ENCODE results near the gene TMEM242. TPM values are rescaled to one million over a fixed set of nuclear protein-coding genes. Genes with fewer than 3 reads are reported as not detected.
"Not testable (repeated sequence)": the region's sequence is repeated elsewhere in the genome, so short reads cannot be mapped to it uniquely, and the experiment has no call there.

TMEM242 gene
- total RNA-seq, 1 experiment from 2014 or later: 8.7 TPM

- DNase-seq (ENCODE audit: low spot score) (no peak), ATAC-seq (no peak)
- peaks cover 42% of the 10 kb centered on the region for H3K36me3 Mint-ChIP-seq
- H3K4me1 Mint-ChIP-seq: peaks cover 2% of the 10 kb centered on the region; the same call in 1 of the 2 replicates
- ChIA-PET CTCF (no interaction called here), POLR2A (no interaction called here)
- H3K27me3 Mint-ChIP-seq (ENCODE audit: low read depth): no peaks in the 10 kb centered on the region
- no peaks in the 10 kb centered on the region for H3K9me3 Mint-ChIP-seq
- TF ChIP-seq ZNF219 (CRISPR knock-in tag; IDR thresholded peaks at IDR 0.05; ENCODE audit: borderline replicate concordance) (no peak), FOXP1 (CRISPR knock-in tag; IDR thresholded peaks at IDR 0.05; ENCODE audit: borderline replicate concordance) (no peak), TCF7 (CRISPR knock-in tag; IDR thresholded peaks at IDR 0.05; ENCODE audit: low read depth) (no peak)
- no peak overlapping the region for H3K27ac Mint-ChIP-seq
- no peak overlapping the region for H3K4me3 Mint-ChIP-seq
These were observed 10.6 kb downstream of the TMEM242 start for GRCh38 chr6:157312757-157313156.

DNA sequence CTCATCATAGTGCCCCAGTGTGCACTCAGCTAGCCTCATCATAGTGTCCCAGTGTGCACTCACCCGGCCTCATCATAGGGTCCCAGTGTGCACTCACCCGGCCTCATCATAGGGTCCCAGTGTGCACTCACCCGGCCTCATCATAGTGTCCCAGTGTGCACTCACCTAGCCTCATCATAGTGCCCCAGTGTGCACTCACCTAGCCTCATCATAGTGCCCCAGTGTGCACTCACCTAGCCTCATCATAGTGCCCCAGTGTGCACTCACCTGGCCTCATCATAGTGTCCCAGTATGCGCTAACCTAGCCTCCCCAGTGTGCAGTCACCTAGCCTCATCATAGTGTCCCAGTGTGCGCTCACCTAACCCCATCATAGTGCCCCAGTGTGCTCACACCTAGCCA, 12.6 kb downstream of the TMEM242 start:
- H3K4me3 Mint-ChIP-seq; CTCF ChIA-PET; DNase-seq (ENCODE audit: low spot score): not testable (repeated sequence)

GRCh38 chr6:157307661-157308060, 15.7 kb downstream of the TMEM242 start:
- ATAC-seq (no peak), DNase-seq (ENCODE audit: low spot score) (no peak)
- Mint-ChIP-seq H3K4me3 (no peak overlapping the region), H3K27ac (no peak overlapping the region), H3K4me1 (peaks cover 2% of the 10 kb centered on the region; the same call in 1 of the 2 replicates), H3K9me3 (no peaks in the 10 kb centered on the region), H3K27me3 (ENCODE audit: low read depth) (no peaks in the 10 kb centered on the region), H3K36me3 (peaks cover 17% of the 10 kb centered on the region)
- no peak for TF ChIP-seq NFE2L1 (CRISPR knock-in tag; IDR thresholded peaks at IDR 0.05)
- no peak for TF ChIP-seq NR1H2 (CRISPR knock-in tag; IDR thresholded peaks at IDR 0.05)
- no peak for TF ChIP-seq FOXK1 (CRISPR knock-in tag; IDR thresholded peaks at IDR 0.05)
- no peak for TF ChIP-seq ZNF317 (CRISPR knock-in tag; IDR thresholded peaks at IDR 0.05; ENCODE audit: borderline replicate concordance, low read depth)
- TF ChIP-seq NFYB (CRISPR knock-in tag; conservative IDR thresholded peaks at IDR 0.05; ENCODE audit: low read depth): no peak
- TF ChIP-seq NR2C2 (CRISPR knock-in tag; IDR thresholded peaks at IDR 0.05): no peak
- TF ChIP-seq ZSCAN18 (CRISPR knock-in tag; IDR thresholded peaks at IDR 0.05): no peak
- no peak for TF ChIP-seq PRDM15 (CRISPR knock-in tag; IDR thresholded peaks at IDR 0.05)
- no peak for TF ChIP-seq TP53 (CRISPR knock-in tag; IDR thresholded peaks at IDR 0.05)
- TF ChIP-seq, protein P1, sequence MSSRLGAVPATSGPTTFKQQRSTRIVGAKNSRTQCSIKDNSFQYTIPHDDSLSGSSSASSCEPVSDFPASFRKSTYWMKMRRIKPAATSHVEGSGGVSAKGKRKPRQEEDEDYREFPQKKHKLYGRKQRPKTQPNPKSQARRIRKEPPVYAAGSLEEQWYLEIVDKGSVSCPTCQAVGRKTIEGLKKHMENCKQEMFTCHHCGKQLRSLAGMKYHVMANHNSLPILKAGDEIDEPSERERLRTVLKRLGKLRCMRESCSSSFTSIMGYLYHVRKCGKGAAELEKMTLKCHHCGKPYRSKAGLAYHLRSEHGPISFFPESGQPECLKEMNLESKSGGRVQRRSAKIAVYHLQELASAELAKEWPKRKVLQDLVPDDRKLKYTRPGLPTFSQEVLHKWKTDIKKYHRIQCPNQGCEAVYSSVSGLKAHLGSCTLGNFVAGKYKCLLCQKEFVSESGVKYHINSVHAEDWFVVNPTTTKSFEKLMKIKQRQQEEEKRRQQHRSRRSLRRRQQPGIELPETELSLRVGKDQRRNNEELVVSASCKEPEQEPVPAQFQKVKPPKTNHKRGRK (CRISPR knock-in tag; IDR thresholded peaks at IDR 0.05; ENCODE audit: borderline replicate concordance): no peak
- TF ChIP-seq ZNF532 (CRISPR knock-in tag; IDR thresholded peaks at IDR 0.05; ENCODE audit: borderline replicate concordance): no peak
- TF ChIP-seq SMAD4 (CRISPR knock-in tag; IDR thresholded peaks at IDR 0.05): no peak
- no peak for TF ChIP-seq E2F4 (CRISPR knock-in tag; IDR thresholded peaks at IDR 0.05; ENCODE audit: borderline replicate concordance, low read depth)
- TF ChIP-seq SMAD3 (CRISPR knock-in tag; IDR thresholded peaks at IDR 0.05; ENCODE audit: borderline replicate concordance): no peak
- TF ChIP-seq NR3C1 (CRISPR knock-in tag; conservative IDR thresholded peaks at IDR 0.05; ENCODE audit: low read depth): no peak
- ChIA-PET CTCF (no interaction called here), POLR2A (no interaction called here)

More for the DNA sequence above, 12.6 kb downstream of the TMEM242 start:
- peaks cover 35% of the 10 kb centered on the region for H3K36me3 Mint-ChIP-seq
- H3K27me3 Mint-ChIP-seq (ENCODE audit: low read depth); H3K27ac Mint-ChIP-seq; H3K4me1 Mint-ChIP-seq; H3K9me3 Mint-ChIP-seq; POLR2A ChIA-PET; ATAC-seq: not testable (repeated sequence)
